Activated CD8-positive, alpha-beta T cell treated with anti-CD3 and anti-CD28 coated beads for 36 hours (primary cell): ENCODE measurements around the gene CYFIP2. TPM values are rescaled to one million over a fixed set of nuclear protein-coding genes. Genes with fewer than 3 reads are reported as not detected.

Experiments used
- ATAC-seq: fragments of 200-7000 bp; cut with Tn5 transposase; one replicate; pipeline ENCODE4 v1.10.0; 2021; ENCODE audit warnings: mild to moderate bottlenecking, moderate library complexity
- CTCF ChIA-PET: fragments of 350-600 bp; sonication (Branson Sonifier 250); formaldehyde crosslinking; loops from one replicate; lab custom pipeline; 2021; ENCODE audit warnings: antibody characterized with exemption; lab: Charles Lee
- POLR2A ChIA-PET: fragments of 350-600 bp; sonication (Branson Sonifier 250); formaldehyde crosslinking; loops from one replicate; lab custom pipeline; 2021; ENCODE audit warnings: antibody characterized with exemption; lab: Charles Lee
- DNase-seq: peaks from one replicate; pipeline ENCODE4 v3.0.0-alpha.2; 2020
- H3K27ac Mint-ChIP-seq: one replicate; pipeline ENCODE4 v1.8.0; 2021; ENCODE audit warnings: mild to moderate bottlenecking, mixed read lengths
- H3K27me3 Mint-ChIP-seq: one replicate; pipeline ENCODE4 v1.8.0; 2021; ENCODE audit warnings: mixed read lengths
- H3K36me3 Mint-ChIP-seq: one replicate; pipeline ENCODE4 v1.8.0; 2021; ENCODE audit warnings: low read depth, mixed read lengths
- H3K4me1 Mint-ChIP-seq: one replicate; pipeline ENCODE4 v1.8.0; 2021; ENCODE audit warnings: low read depth, mixed read lengths
- H3K4me3 Mint-ChIP-seq: one replicate; pipeline ENCODE4 v1.8.0; 2021; ENCODE audit warnings: mild to moderate bottlenecking, moderate library complexity, mixed read lengths
- H3K9me3 Mint-ChIP-seq: one replicate; pipeline ENCODE4 v1.8.0; 2021; ENCODE audit warnings: mixed read lengths
- CTCF ChIP-seq: fragments of 200-600 bp; IDR thresholded peaks from one replicate; pipeline ENCODE4 v1.8.0; 2022; ENCODE audit warnings: antibody characterized with exemption, mild to moderate bottlenecking
- intact Hi-C: fragments of 100-400 bp; cut with micrococcal nuclease; formaldehyde crosslinking; loops from one replicate; pipeline ENCODE4 v1.10.0; 2022
- total RNA-seq, 2 experiments: library from RNA; stranded (reverse); gene quantifications; one replicate each; pipeline ENCODE4 v1.2.3, GENCODE V29; 2021

Gene CYFIP2
- total RNA-seq, 2 experiments from 2014 or later: 350 to 351 TPM

GRCh38 chr5:157295247-157295646 is 29.3 kb downstream of the CYFIP2 start:
- Mint-ChIP-seq H3K36me3 (peaks cover 79% of the 10 kb centered on the region), H3K9me3 (no peaks in the 10 kb centered on the region), H3K4me3 (no peak overlapping the region), H3K4me1 (peaks cover 48% of the 10 kb centered on the region), H3K27ac (peak overlapping the region; percentile 6), H3K27me3 (no peaks in the 10 kb centered on the region)
- no peak for TF ChIP-seq CTCF
- DNase-seq (no peak), ATAC-seq (no peak)
- ChIA-PET CTCF (interaction anchor here (0.9 to 1.3 kb wide), 2 partner anchors 17 to 33 kb away, joined by 4 read pairs; no protein-coding TSS in a partner anchor), POLR2A (interaction anchor here (1.5 kb wide), 1 partner anchor 16 kb away, joined by 3 read pairs; no protein-coding TSS in a partner anchor)
- intact Hi-C loops: no loop called here

GRCh38 chr5:157300564-157300963 is 34.6 kb downstream of the CYFIP2 start:
- Mint-ChIP-seq H3K27ac (peak overlapping the region; percentile 60), H3K9me3 (no peaks in the 10 kb centered on the region), H3K36me3 (peaks cover 76% of the 10 kb centered on the region), H3K4me3 (no peak overlapping the region), H3K27me3 (no peaks in the 10 kb centered on the region), H3K4me1 (peaks cover 37% of the 10 kb centered on the region)
- ATAC-seq (no peak), DNase-seq (no peak)
- intact Hi-C loops: no loop called here
- POLR2A ChIA-PET: interaction anchor here (0.8 kb wide), 1 partner anchor 111 kb away, joined by 3 read pairs; no protein-coding TSS in a partner anchor
- CTCF ChIA-PET: interaction anchor here (1.2 to 1.7 kb wide), 3 partner anchors 8 to 14 kb away, joined by 4 to 5 read pairs (median 5); no protein-coding TSS in a partner anchor
- TF ChIP-seq CTCF: no peak

GRCh38 chr5:157301066-157301465 is 35.1 kb downstream of the CYFIP2 start:
- POLR2A ChIA-PET: interaction anchor here (0.6 kb wide), 1 partner anchor 133 kb away, joined by 3 read pairs; no protein-coding TSS in a partner anchor
- peaks cover 77% of the 10 kb centered on the region for H3K36me3 Mint-ChIP-seq
- ATAC-seq: peak; percentile 14

GRCh38 chr5:157303023-157303422 is 37.1 kb downstream of the CYFIP2 start:
- Mint-ChIP-seq H3K4me3 (no peak overlapping the region), H3K27me3 (no peaks in the 10 kb centered on the region), H3K9me3 (no peaks in the 10 kb centered on the region), H3K27ac (peak overlapping the region; percentile 66), H3K36me3 (peaks cover 79% of the 10 kb centered on the region), H3K4me1 (peaks cover 58% of the 10 kb centered on the region)
- DNase-seq: no peak
- POLR2A ChIA-PET: interaction anchor here (1.2 to 1.4 kb wide), 3 partner anchors 8 to 37 kb away, joined by 3 read pairs; partner anchors contain the start of gene CYFIP2
- TF ChIP-seq CTCF: no peak
- CTCF ChIA-PET: interaction anchor here (1.0 to 1.9 kb wide), 13 partner anchors 9 to 69 kb away, joined by 3 to 10 read pairs (median 7); no protein-coding TSS in a partner anchor
- no peak for ATAC-seq
- intact Hi-C loops: no loop called here

More at GRCh38 chr5:157301066-157301465, 35.1 kb downstream of the CYFIP2 start:
- intact Hi-C loops: no loop called here
- no peak for TF ChIP-seq CTCF
- CTCF ChIA-PET: interaction anchor here (1.2 to 1.7 kb wide), 2 partner anchors 12 to 15 kb away, joined by 5 read pairs; no protein-coding TSS in a partner anchor
- Mint-ChIP-seq H3K4me3 (no peak overlapping the region), H3K4me1 (peaks cover 40% of the 10 kb centered on the region), H3K27ac (peak overlapping the region; percentile 60), H3K9me3 (no peaks in the 10 kb centered on the region), H3K27me3 (no peaks in the 10 kb centered on the region)
- no peak for DNase-seq
